Osteocyte (in vitro differentiated cells): ENCODE results near the gene TMEM154. TPM values are rescaled to one million over a fixed set of nuclear protein-coding genes. Genes with fewer than 3 reads are reported as not detected.
A peak's percentile ranks its signal among the peaks of the same experiment; 100 is the strongest.

ENCODE experiments used
- DNase-seq: peaks from one replicate; pipeline ENCODE4 v3.0.0; 2021; ENCODE audit warnings: mixed read lengths; ENCODE audit not compliant: unreplicated experiment; ENCODE audit errors: extremely low spot score
- H3K27ac Mint-ChIP-seq: one replicate; pipeline ENCODE4 v1.8.0; 2021; ENCODE audit warnings: mild to moderate bottlenecking, mixed read lengths; ENCODE audit not compliant: unreplicated experiment
- H3K27me3 Mint-ChIP-seq: one replicate; pipeline ENCODE4 v1.8.0; 2021; ENCODE audit warnings: mixed read lengths; ENCODE audit not compliant: unreplicated experiment
- H3K36me3 Mint-ChIP-seq: one replicate; pipeline ENCODE4 v1.8.0; 2021; ENCODE audit warnings: mixed read lengths; ENCODE audit not compliant: unreplicated experiment
- H3K4me1 Mint-ChIP-seq: one replicate; pipeline ENCODE4 v1.8.0; 2021; ENCODE audit warnings: mixed read lengths; ENCODE audit not compliant: unreplicated experiment
- H3K4me3 Mint-ChIP-seq: one replicate; pipeline ENCODE4 v1.8.0; 2021; ENCODE audit warnings: mild to moderate bottlenecking, moderate library complexity, mixed read lengths; ENCODE audit not compliant: unreplicated experiment
- H3K9me3 Mint-ChIP-seq: one replicate; pipeline ENCODE4 v1.8.0; 2021; ENCODE audit warnings: mixed read lengths; ENCODE audit not compliant: unreplicated experiment
- CTCF ChIP-seq: fragments of 200-600 bp; sonication (generic); IDR thresholded peaks from 2 replicates; pipeline ENCODE4 v1.5.0; 2021; ENCODE audit warnings: antibody characterized with exemption, mild to moderate bottlenecking, moderate library complexity
- total RNA-seq: library from RNA; stranded (reverse); gene quantifications from 2 replicates; pipeline ENCODE4 v1.2.1, GENCODE V29; 2021

The TMEM154 gene
- total RNA-seq, 1 donor from 2014 or later, result 1.4 TPM

- no peak for TF ChIP-seq CTCF
- no peak for DNase-seq
- H3K4me3 Mint-ChIP-seq, result no peak overlapping the region
- H3K27ac Mint-ChIP-seq, result no peak overlapping the region
- H3K4me1 Mint-ChIP-seq, result peaks cover 7% of the 10 kb centered on the region
- H3K36me3 Mint-ChIP-seq, result no peaks in the 10 kb centered on the region
- H3K27me3 Mint-ChIP-seq, result peaks cover 29% of the 10 kb centered on the region
- no peaks in the 10 kb centered on the region for H3K9me3 Mint-ChIP-seq
These were observed 2.5 kb upstream of the TMEM154 start for GRCh38 chr4:152682143-152682941.

- no peak overlapping the region for H3K27ac Mint-ChIP-seq
These were observed 1.3 kb upstream of the TMEM154 start for GRCh38 chr4:152680988-152681603.

GRCh38 chr4:152678841-152679240 is 956 bp downstream of the TMEM154 start:
- no peak for TF ChIP-seq CTCF
- Mint-ChIP-seq H3K9me3 (no peaks in the 10 kb centered on the region), H3K4me1 (peaks cover 7% of the 10 kb centered on the region), H3K4me3 (peak overlapping the region; percentile 84), H3K27me3 (peaks cover 16% of the 10 kb centered on the region), H3K27ac (no peak overlapping the region), H3K36me3 (no peaks in the 10 kb centered on the region)
- DNase-seq, result no peak

More at GRCh38 chr4:152680988-152681603, 1.3 kb upstream of the TMEM154 start:
- Mint-ChIP-seq H3K9me3 (no peaks in the 10 kb centered on the region), H3K27me3 (peaks cover 26% of the 10 kb centered on the region), H3K4me3 (no peak overlapping the region), H3K36me3 (no peaks in the 10 kb centered on the region), H3K4me1 (peaks cover 7% of the 10 kb centered on the region)
- no peak for DNase-seq
- no peak for TF ChIP-seq CTCF

GRCh38 chr4:152677117-152677516 is 2.7 kb downstream of the TMEM154 start:
- peaks cover 16% of the 10 kb centered on the region for H3K27me3 Mint-ChIP-seq
- no peak for DNase-seq
- H3K27ac Mint-ChIP-seq, result no peak overlapping the region
- H3K4me3 Mint-ChIP-seq, result no peak overlapping the region
- no peaks in the 10 kb centered on the region for H3K9me3 Mint-ChIP-seq
- TF ChIP-seq CTCF, result no peak
- no peaks in the 10 kb centered on the region for H3K36me3 Mint-ChIP-seq
- peaks cover 7% of the 10 kb centered on the region for H3K4me1 Mint-ChIP-seq
